ENCODE results near the gene SHISA8.

The SHISA8 gene

GRCh38 chr22:41925783-41926460, 11.0 kb upstream of the SHISA8 start:
- H3K4me3 ChIP-seq (ENCODE audit: low read depth, low read length): no peak overlapping the region
- peak; percentile 86 for TF ChIP-seq CTCF (IDR thresholded peaks at IDR 0.05; ENCODE audit: control insufficient read depth, extremely low read depth, insufficient read depth)
- no peak for DNase-seq (ENCODE audit: low read depth)

GRCh38 chr22:41923595-41924276, 8.9 kb upstream of the SHISA8 start:
- DNase-seq (ENCODE audit: low read depth): no peak
- no peak for TF ChIP-seq CTCF (IDR thresholded peaks at IDR 0.05; ENCODE audit: control insufficient read depth, extremely low read depth, insufficient read depth)
- no peak overlapping the region for H3K4me3 ChIP-seq (ENCODE audit: low read depth, low read length)

- no peak for TF ChIP-seq CTCF (IDR thresholded peaks at IDR 0.05; ENCODE audit: control insufficient read depth, extremely low read depth, insufficient read depth)
- H3K4me3 ChIP-seq (ENCODE audit: low read depth, low read length): no peak overlapping the region
- DNase-seq (ENCODE audit: low read depth): no peak
These were observed 8.2 kb upstream of the SHISA8 start for GRCh38 chr22:41922940-41923594.

- no peak overlapping the region for H3K4me3 ChIP-seq (ENCODE audit: low read depth, low read length)
- DNase-seq (ENCODE audit: low read depth): no peak
- no peak for TF ChIP-seq CTCF (IDR thresholded peaks at IDR 0.05; ENCODE audit: control insufficient read depth, extremely low read depth, insufficient read depth)
These were observed 7.5 kb upstream of the SHISA8 start for GRCh38 chr22:41922328-41922727.

GRCh38 chr22:41920271-41920976, 5.5 kb upstream of the SHISA8 start:
- no peak overlapping the region for H3K4me3 ChIP-seq (ENCODE audit: low read depth, low read length)
- no peak for DNase-seq (ENCODE audit: low read depth)
- no peak for TF ChIP-seq CTCF (IDR thresholded peaks at IDR 0.05; ENCODE audit: control insufficient read depth, extremely low read depth, insufficient read depth)

- no peak for TF ChIP-seq CTCF (IDR thresholded peaks at IDR 0.05; ENCODE audit: control insufficient read depth, extremely low read depth, insufficient read depth)
- DNase-seq (ENCODE audit: low read depth): no peak
- H3K4me3 ChIP-seq (ENCODE audit: low read depth, low read length): no peak overlapping the region
These were observed 4.7 kb upstream of the SHISA8 start for GRCh38 chr22:41919357-41920224.

All from LNCaP clone FGC (cell line).